ENCODE results near the gene NRTN.
"Not testable (repeated sequence)": the region's sequence is repeated elsewhere in the genome, so short reads cannot be mapped to it uniquely, and the experiment has no call there.

NRTN gene

GRCh38 chr19:5839065-5840017 lies 34.5 kb downstream of the NRTN start, which contains the start of gene FUT6:
Gene FUT6 (minus strand): TSS chr19:5839702. CDS start chr19:5832567, 7,135 bp downstream.
- FAIRE-seq = no peak

GRCh38 chr19:5841735-5842111 lies 36.9 kb downstream of the NRTN start:
- not testable (repeated sequence) for FAIRE-seq

DNA sequence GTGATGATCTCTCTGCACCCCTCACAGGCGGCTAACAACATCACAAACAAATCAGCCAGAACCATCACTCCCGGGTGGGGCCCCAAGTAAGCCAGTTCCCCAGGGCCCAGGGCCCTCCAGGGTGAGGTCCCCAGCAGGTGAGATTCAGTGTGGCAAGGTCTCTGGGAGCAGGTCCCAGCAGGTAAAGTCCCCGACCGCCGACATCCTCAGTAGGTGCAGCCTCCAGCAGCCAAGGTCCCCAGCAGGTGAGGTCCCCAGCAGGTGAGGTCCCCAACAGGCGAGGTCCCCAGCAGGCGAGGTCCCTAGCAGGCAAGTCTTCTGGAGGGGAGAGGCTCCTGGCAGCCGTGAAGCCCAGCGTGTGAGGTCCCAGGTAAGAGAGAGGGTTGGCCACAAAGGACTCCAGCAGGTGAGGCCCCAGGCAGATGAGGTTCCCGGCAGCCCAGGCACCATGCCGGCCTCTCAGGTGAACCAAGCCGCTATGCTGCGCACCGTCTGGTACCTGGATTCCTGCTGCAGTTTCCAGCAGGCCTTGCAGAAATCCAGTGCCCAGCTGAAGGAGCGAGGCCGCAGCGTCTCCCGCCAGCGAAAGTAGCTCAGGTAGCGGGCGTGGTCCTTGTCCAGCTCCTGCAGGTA lies 38.5 kb downstream of the NRTN start:
- FAIRE-seq = no peak

GRCh38 chr19:5844456-5845433 lies 39.9 kb downstream of the NRTN start:
- no peak for FAIRE-seq

DNA sequence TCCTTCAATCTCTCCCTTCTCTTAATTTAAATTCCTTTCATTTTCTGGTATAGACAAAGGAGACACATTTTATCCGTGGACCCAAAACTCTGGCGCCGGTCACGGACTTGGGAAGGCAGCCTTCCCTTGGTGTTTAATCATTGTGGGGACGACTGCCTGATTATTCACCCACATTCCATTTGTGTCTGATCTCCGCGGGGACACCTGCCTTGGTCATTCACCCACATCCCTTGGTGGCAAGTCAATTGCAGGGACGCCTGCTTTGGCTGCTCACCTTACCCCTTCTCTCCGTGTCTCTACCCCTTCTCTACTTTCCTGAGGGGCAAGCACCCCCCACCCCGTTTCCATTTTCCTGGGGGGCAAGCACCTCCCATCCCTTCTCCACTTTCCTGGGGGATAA lies 43.0 kb downstream of the NRTN start:
- not testable (repeated sequence) for FAIRE-seq

DNA sequence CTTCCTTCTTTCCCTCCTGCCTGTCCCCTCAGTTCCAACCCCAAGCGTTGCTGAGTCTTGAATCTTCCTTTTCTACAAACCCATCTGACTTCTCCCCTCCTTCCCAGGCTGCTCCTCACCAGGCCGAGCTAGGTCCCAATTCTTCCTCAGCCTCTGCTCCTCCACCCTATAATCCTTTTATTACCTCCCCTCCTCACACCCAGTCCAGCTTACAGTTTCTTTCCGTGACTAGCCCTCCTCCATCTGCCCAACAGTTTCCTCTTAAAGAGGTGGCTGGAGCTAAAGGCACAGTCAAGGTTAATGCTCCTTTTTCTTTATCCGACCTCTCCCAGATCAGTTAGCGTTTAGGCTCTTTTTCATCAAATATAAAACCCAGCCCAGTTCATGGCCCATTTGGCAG lies 43.8 kb downstream of the NRTN start:
- not testable (repeated sequence) for FAIRE-seq

GRCh38 chr19:5850189-5850588 lies 45.3 kb downstream of the NRTN start:
- FAIRE-seq = no peak

DNA sequence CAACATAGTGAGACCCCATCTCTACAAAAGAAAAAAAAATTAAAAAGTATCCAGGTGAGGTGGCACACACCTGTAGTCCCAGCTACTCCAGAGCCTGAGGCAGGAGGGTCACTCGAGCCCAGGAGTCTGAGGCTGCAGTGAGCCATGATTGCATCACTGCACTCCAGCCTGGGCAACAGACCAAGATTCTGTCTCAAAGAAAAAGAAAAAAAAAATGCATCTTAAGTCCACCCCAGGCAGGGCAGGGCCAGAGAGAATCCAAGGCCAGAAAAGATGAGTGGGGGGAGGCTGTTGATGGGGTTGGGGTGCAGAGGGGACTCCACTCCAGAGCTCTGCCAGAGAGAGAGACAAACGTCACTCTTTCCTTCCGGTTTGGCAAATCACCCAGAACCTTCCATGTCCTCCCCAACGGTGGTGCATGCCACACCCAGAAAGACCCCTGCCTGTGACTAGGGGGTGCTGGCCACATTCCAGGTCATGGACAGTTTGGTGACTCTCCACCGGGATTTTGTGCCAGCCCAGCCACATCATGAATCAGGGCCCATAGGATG lies 46.0 kb downstream of the NRTN start:
- FAIRE-seq = no peak

- FAIRE-seq = no peak
Observed at GRCh38 chr19:5851302-5851701, 46.4 kb downstream of the NRTN start, which contains the start of gene FUT3. Gene FUT3 (minus strand): TSS chr19:5851449.

DNA sequence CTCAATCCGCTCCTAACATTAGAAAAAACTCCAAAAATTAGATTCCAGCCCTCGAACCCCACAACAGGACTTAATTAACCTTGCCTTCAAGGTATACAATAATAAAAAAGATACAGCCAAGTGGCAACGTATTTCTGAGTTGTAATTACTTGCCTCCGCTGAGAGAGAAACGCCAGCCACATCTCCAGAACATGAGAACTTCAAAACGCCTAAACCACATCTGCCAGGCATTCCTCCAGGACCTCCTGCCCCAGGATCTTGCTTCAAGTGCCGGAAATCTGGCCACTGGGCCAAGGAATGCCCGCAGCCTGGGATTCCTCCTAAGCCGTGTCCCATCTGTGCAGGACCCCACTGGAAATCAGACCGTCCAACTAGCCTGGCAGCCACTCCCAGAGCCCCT lies 49.3 kb downstream of the NRTN start:
- FAIRE-seq = not testable (repeated sequence)

DNA sequence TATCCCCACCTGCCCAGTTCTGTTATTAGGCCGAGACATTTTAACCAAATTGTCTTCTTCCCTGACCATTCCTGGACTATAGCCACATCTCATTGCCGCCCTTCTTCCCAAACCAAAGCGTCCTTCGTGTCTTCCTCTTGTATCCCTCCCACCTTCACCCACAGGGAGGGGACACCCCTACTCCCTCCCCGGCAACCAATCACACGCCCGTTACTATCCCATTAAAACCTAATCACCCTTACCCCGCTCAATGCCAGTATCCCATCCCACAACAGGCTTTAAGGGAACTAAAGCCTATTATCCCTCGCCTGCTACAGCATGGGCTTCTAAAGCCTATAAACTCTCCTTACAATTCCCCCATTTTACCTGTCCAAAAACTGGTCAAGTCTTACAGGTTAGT lies 50.3 kb downstream of the NRTN start:
- FAIRE-seq = not testable (repeated sequence)

- FAIRE-seq = no peak
Observed at GRCh38 chr19:5857203-5858081, 52.6 kb downstream of the NRTN start.

GRCh38 chr19:5863030-5863665 lies 58.3 kb downstream of the NRTN start:
- no peak for FAIRE-seq

DNA sequence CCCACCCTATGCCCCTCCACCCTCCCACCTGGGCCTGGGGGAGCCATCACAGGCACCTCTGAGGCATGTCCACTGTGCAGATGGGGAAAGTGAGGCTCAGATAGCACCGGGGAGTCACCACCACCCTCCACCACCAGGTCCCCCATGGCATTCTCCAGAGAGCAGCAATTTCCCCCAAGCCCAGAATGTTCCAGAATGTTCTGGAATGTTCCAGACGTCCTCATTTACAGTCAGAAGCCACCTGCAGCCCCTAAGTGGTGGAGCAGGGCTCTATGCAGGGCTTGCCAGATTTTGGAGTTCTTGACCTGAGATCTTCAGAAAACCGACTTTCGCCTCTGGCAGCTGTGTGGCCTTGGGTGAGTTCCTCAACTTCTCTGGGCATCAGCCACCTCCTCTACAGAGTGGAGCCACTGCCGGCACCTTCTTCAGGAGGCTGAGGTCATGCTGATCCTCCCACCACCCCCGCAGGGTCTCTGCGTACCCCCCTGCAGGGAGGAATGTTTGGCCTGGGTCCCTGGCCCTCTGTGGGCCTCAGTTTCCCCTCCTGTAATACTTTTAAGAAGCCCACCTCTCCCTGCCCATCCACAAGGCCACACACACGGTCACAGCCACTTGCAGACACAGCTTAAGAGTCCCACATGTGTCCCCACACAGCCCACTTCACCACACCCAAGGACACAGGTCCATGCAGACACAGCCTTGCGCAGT lies 59.3 kb downstream of the NRTN start:
- FAIRE-seq = no peak

DNA sequence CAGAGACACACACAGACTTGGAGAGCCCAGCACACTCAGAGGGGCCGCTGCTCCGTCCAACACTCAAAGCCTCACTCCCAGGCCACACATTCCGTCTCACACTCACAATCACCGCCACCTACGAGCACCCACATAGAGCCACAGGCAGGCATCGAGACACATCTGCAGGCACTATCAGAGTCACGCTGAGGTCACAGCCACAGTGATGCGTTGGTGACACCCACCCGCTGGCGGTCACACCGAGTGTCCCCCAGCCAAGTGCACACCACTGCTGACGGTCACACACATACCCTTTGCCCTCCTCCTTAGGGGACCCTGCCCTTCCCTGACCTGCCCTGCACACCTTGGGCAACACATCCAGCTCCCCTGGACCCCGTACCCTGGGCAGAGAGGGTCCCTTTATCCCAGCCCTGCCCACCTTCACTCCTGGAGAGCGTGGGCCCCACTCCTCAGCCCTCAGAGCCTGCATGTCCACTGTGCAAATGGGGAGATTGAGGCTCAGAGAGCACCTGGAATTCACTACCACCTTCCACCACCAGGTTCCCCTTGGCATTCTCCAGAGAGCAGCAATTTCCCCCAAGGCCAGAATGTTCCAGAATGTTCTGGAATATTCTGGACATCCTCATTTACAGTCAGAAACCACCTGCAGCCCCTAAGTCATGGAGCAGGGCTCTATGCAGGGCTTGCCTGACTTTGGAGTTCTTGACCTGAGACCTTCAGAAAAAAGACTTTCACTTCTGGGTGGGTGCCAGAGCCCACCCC lies 60.0 kb downstream of the NRTN start:
- FAIRE-seq = no peak

DNA sequence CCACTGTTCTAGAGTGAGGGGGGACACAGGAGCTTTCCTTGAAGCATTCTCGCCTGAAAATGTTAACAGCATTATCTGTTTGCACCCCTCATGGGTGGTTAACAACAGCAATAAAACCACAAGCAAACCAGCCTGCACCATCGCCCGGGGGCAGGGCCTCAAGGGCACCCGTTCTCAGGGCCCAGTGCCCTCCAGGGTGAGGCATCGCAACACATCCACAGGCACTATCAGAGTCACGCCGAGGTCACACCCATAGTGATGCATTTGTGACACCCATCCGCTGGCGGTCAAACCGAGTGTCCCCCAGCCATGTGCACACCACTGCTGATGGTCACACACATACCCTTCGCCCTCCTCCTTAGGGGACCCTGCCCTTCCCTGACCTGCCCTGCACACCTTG lies 60.9 kb downstream of the NRTN start:
- no peak for FAIRE-seq

DNA sequence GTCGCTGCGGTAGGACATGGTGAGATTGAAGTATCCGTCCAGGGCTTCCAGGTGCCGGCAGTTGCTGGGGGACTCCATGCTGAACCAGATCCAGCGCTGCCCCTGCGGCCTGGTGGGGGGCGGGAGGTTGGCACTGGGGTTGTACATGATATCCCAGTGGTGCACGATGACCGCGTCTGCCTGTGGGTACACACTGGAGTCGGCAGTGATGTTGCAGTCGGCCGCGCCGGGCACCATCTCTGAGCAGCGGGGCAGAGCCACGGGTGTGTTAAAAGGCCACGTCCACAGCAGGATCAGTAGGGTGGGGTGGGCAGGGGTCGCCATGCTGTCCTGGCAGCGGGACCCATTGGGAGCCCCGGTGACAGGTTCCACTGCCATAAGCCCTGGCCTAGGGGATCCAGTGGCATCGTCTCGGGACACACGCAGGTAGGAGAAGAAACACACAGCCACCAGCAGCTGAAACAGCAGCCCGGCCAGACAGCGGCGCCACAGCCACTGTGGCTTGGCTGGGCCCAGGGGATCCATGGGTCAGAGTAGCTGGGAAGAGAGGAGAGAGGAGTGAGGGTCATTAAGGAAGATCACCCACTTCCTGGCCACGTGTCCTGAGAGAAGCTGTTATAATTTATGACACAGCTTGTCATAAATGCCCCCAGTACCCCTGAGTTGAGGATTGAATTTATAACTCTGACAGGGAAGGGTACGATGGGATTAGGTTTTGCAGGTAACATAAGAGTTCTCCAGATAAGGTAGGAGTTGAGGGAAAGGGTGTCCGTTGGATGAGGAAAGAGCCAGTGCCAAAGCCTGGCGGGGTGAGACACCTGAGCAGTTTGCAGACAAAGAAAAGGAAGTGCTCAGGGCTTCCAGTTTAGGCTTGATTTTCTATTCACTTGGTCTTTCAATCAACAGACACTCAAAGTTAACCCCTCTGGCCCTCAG lies 62.6 kb downstream of the NRTN start:
- FAIRE-seq = no peak

DNA sequence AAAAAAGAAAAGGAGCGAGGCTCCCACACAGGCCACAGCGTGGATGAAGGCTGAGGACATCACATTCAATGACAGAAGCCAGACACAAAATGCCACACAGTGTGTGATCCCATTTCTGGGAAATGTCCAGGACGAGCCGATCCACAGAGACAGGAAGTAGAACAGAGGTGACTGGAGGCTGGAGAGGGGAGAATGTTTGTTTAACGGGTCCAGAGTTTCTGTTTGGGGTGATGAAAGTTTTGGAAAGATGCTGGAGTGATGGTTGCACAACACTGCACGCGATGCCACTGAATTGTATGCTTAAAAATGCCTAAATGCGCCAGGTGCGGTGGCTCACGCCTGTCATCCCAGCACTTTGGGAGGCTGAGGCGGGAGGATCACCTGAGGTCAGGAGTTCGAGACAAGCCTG lies 66.1 kb downstream of the NRTN start:
- no peak for FAIRE-seq
